Liver (tissue), 9 donors: ENCODE data around the gene RNF31. TPM values are rescaled to one million over a fixed set of nuclear protein-coding genes. Genes with fewer than 3 reads are reported as not detected.
A peak's percentile ranks its signal among the peaks of the same experiment; 100 is the strongest.
"Not testable (repeated sequence)": the region's sequence is repeated elsewhere in the genome, so short reads cannot be mapped to it uniquely, and the experiment has no call there.

Experiments
- DNase-seq: peaks from one replicate; pipeline ENCODE4 v3.0.0-alpha.2; 2017; ENCODE audit warnings: low spot score
- H3K27ac ChIP-seq, 2 donors: one replicate each; pipeline ENCODE4 v1.7.0; 2013; ENCODE audit warnings: inconsistent platforms in 2 of 2, low read length in 2 of 2, control low read depth in 1 of 2, low read depth in 1 of 2, mild to moderate bottlenecking in 1 of 2
- H3K27me3 ChIP-seq, 4 donors: one replicate each; pipeline versions ENCODE4 v1.6.1 to v1.7.0; 2013; ENCODE audit warnings: low read length in 3 of 4, inconsistent platforms in 1 of 4, mild to moderate bottlenecking in 1 of 4, moderate library complexity in 1 of 4; ENCODE audit not compliant: control insufficient read depth in 4 of 4, insufficient read depth in 4 of 4
- H3K36me3 ChIP-seq, 4 donors: one replicate each; pipeline versions ENCODE4 v1.6.1 to v1.7.0; 2013; ENCODE audit warnings: low read length in 3 of 4, mild to moderate bottlenecking in 3 of 4, low read depth in 1 of 4, moderate library complexity in 1 of 4; ENCODE audit not compliant: control insufficient read depth in 4 of 4, insufficient read depth in 3 of 4
- H3K4me1 ChIP-seq, 4 donors: one replicate each; pipeline versions ENCODE4 v1.6.1 to v1.7.0; 2013; ENCODE audit warnings: low read length in 3 of 4, mild to moderate bottlenecking in 3 of 4, moderate library complexity in 1 of 4; ENCODE audit not compliant: control insufficient read depth in 4 of 4, insufficient read depth in 4 of 4
- H3K4me3 ChIP-seq, 3 donors: one replicate each; pipeline versions ENCODE4 v1.6.1 to v1.7.0; 2013; ENCODE audit warnings: low read length in 3 of 3, control low read depth in 1 of 3, low read depth in 1 of 3, mild to moderate bottlenecking in 1 of 3
- H3K9ac ChIP-seq, 2 donors: one replicate each; pipeline ENCODE4 v1.7.0; 2013; ENCODE audit warnings: low read length in 2 of 2, mild to moderate bottlenecking in 2 of 2, moderate library complexity in 2 of 2, control low read depth in 1 of 2, low read depth in 1 of 2
- H3K9me3 ChIP-seq, 4 donors: one replicate each; pipeline versions ENCODE4 v1.6.1 to v1.7.0; 2013; ENCODE audit warnings: low read length in 3 of 4; ENCODE audit not compliant: control insufficient read depth in 4 of 4
- CTCF ChIP-seq: fragments of 150-350 bp; IDR thresholded peaks from 2 replicates; pipeline ENCODE4 v1.5.1; 2017; ENCODE audit warnings: improper control_type of control experiment, low read depth, low read length; ENCODE audit not compliant: missing input control
- EGR1 ChIP-seq, 2 donors: IDR thresholded peaks; 2 replicates each; pipeline ENCODE4 v1.6.1; 2016 to 2018; ENCODE audit warnings: antibody characterized with exemption in 2 of 2, low read depth in 2 of 2
- FOXA2 ChIP-seq: IDR thresholded peaks from 2 replicates; pipeline ENCODE4 v1.6.1; 2016; ENCODE audit warnings: antibody characterized with exemption
- GABPA ChIP-seq, 2 donors: IDR thresholded peaks in 1 of 2; conservative IDR thresholded peaks in 1 of 2; 2 replicates each; pipeline ENCODE4 v1.6.1; 2016; ENCODE audit warnings: antibody characterized with exemption in 2 of 2, mild to moderate bottlenecking in 1 of 2, moderate library complexity in 1 of 2
- HNF4A ChIP-seq, 2 donors: conservative IDR thresholded peaks; 2 replicates each; pipeline ENCODE4 v1.6.1; 2016; ENCODE audit warnings: antibody characterized with exemption in 2 of 2, mild to moderate bottlenecking in 2 of 2
- JUND ChIP-seq, 2 donors: IDR thresholded peaks; 2 replicates each; pipeline ENCODE4 v1.6.1; 2016; ENCODE audit warnings: antibody characterized with exemption in 2 of 2
- MAX ChIP-seq: IDR thresholded peaks from 2 replicates; pipeline ENCODE4 v1.6.1; 2016; ENCODE audit warnings: antibody characterized with exemption
- NR2F2 ChIP-seq: IDR thresholded peaks from 2 replicates; pipeline ENCODE4 v1.6.1; 2016; ENCODE audit warnings: antibody characterized with exemption
- RAD21 ChIP-seq, 2 donors: IDR thresholded peaks; 2 replicates each; pipeline ENCODE4 v1.6.1; 2016; ENCODE audit warnings: antibody characterized with exemption in 2 of 2, mild to moderate bottlenecking in 2 of 2
- RXRA ChIP-seq, 2 donors: IDR thresholded peaks; 2 replicates each; pipeline ENCODE4 v1.6.1; 2017 to 2018; ENCODE audit warnings: antibody characterized with exemption in 2 of 2, mild to moderate bottlenecking in 1 of 2
- SP1 ChIP-seq: IDR thresholded peaks from 2 replicates; pipeline ENCODE4 v1.6.1; 2018; ENCODE audit warnings: antibody characterized with exemption, mild to moderate bottlenecking
- YY1 ChIP-seq: IDR thresholded peaks from 2 replicates; pipeline ENCODE4 v1.6.1; 2016; ENCODE audit warnings: antibody characterized with exemption, mild to moderate bottlenecking
- WGBS: extraction: QIAGEN DNeasy Blood & Tissue Kit; methylation state at CpG from one replicate; pipeline ENCODE4 v1.1.7; 2013; 5-methylcytosine and 5-hydroxymethylcytosine counted together
- polyA plus RNA-seq, 2 donors: library from polyadenylated mRNA; stranded (reverse) in 1 of 2; unstranded in 1 of 2; fragments of 200-250 nt in 1 of 2; fragments of >200 nt in 1 of 2; fragmentation: Nextera tagmentation in 1 of 2; extraction: Ambion mirVana in 1 of 2; gene quantifications; one replicate each; pipeline versions ENCODE4 v1.2.1 to v1.2.3, GENCODE V29; 2013 to 2015
- total RNA-seq, 2 donors: library from RNA; depleted of rRNA; stranded (reverse); fragments of >200 nt; gene quantifications; one replicate each; pipeline ENCODE4 v1.2.3, GENCODE V29; 2014
- donor health status: healthy.
- donor health status: healthy.
- donor health status: healthy.
- donor health status: healthy.
- donor health status: healthy.

RNF31 gene
- total and polyA plus RNA-seq, 4 donors, result 16.3 to 36.0 (median 20.9) TPM

- Histone ChIP-seq H3K9me3 (no peaks in the 10 kb centered on the region), H3K27me3 (no peaks in the 10 kb centered on the region), H3K36me3 (peaks cover 9 to 38% (median 25%) of the 10 kb centered on the region in 4 donors), H3K9ac (no peak overlapping the region), H3K4me3 (no peak overlapping the region), H3K27ac (no peak overlapping the region), H3K4me1 (peaks cover 2 to 83% (median 64%) of the 10 kb centered on the region in 4 donors)
- TF ChIP-seq CTCF, result no peak
- no peak for TF ChIP-seq NR2F2
- TF ChIP-seq HNF4A (conservative IDR thresholded peaks at IDR 0.05), result no peak
- TF ChIP-seq JUND (IDR thresholded peaks at IDR 0.05), result no peak
- no peak for TF ChIP-seq GABPA (IDR thresholded peaks at IDR 0.05 in 1 of 2, conservative IDR thresholded peaks at IDR 0.05 in 1 of 2)
- TF ChIP-seq FOXA2, result no peak
- TF ChIP-seq SP1, result no peak
- TF ChIP-seq RXRA (IDR thresholded peaks at IDR 0.05), result no peak
- no peak for TF ChIP-seq MAX
- no peak for TF ChIP-seq YY1
- 73% methylated on average over 7 of the region's 7 CpGs for WGBS
- DNase-seq, result no peak
Measured at GRCh38 chr14:24102357-24103048, 44.8 kb upstream of the RNF31 start.

GRCh38 chr14:24103451-24103850 is 43.8 kb upstream of the RNF31 start:
- peaks cover 2 to 84% (median 57%) of the 10 kb centered on the region in 4 donors for H3K4me1 ChIP-seq
- peaks cover 6 to 38% (median 19%) of the 10 kb centered on the region in 4 donors for H3K36me3 ChIP-seq
- no peaks in the 10 kb centered on the region for H3K9me3 ChIP-seq
- no peak overlapping the region for H3K4me3 ChIP-seq
- no peak for DNase-seq
- no peak overlapping the region for H3K27ac ChIP-seq
- H3K9ac ChIP-seq, result no peak overlapping the region
- H3K27me3 ChIP-seq, result no peaks in the 10 kb centered on the region
- no peak for TF ChIP-seq RAD21 (IDR thresholded peaks at IDR 0.05)
- no peak for TF ChIP-seq EGR1 (IDR thresholded peaks at IDR 0.05; ENCODE audit: low read depth in 2 of 2)
- WGBS, result 83% methylated on average over 13 of the region's 13 CpGs

- Histone ChIP-seq H3K4me1 (peaks cover 4 to 76% (median 51%) of the 10 kb centered on the region in 4 donors), H3K27ac (peak overlapping the region; percentile 16 to 53), H3K36me3 (peaks cover under 1 to 25% (median 5%) of the 10 kb centered on the region in 4 donors)
- H3K9ac ChIP-seq, H3K27me3 ChIP-seq, H3K4me3 ChIP-seq, DNase-seq, H3K9me3 ChIP-seq: not testable (repeated sequence)
- WGBS, result 69% methylated on average over 8 of the region's 8 CpGs
Measured at GRCh38 chr14:24105609-24106239, 41.6 kb upstream of the RNF31 start.
